ENCODE results near the gene EOLA2. TPM values are rescaled to one million over a fixed set of nuclear protein-coding genes. Genes with fewer than 3 reads are reported as not detected.
A peak's percentile ranks its signal among the peaks of the same experiment; 100 is the strongest.
"Not testable (repeated sequence)": the region's sequence is repeated elsewhere in the genome, so short reads cannot be mapped to it uniquely, and the experiment has no call there.

The EOLA2 gene
- total RNA-seq, 2 experiments from 2014 or later, result 48.7 to 54.7 TPM

GRCh38 chrX:149938881-149939654 lies 777 bp upstream of the EOLA2 start:
- peaks cover 15% of the 10 kb centered on the region for H3K4me1 ChIP-seq (ENCODE audit: insufficient read depth, low read length)
- intact Hi-C loops (cut with DNase I, micrococcal nuclease), result no loop called here
- ATAC-seq (ENCODE audit: poor library complexity), result peak; percentile 25
- H3K27ac Mint-ChIP-seq, result peak overlapping the region; percentile 95
- H3K27ac ChIP-seq (ENCODE audit: low read depth in 1 of 2, low read length in 2 of 2), result peak overlapping the region in 1 of 2 donors; percentile 97
- TF ChIP-seq, protein P1, sequence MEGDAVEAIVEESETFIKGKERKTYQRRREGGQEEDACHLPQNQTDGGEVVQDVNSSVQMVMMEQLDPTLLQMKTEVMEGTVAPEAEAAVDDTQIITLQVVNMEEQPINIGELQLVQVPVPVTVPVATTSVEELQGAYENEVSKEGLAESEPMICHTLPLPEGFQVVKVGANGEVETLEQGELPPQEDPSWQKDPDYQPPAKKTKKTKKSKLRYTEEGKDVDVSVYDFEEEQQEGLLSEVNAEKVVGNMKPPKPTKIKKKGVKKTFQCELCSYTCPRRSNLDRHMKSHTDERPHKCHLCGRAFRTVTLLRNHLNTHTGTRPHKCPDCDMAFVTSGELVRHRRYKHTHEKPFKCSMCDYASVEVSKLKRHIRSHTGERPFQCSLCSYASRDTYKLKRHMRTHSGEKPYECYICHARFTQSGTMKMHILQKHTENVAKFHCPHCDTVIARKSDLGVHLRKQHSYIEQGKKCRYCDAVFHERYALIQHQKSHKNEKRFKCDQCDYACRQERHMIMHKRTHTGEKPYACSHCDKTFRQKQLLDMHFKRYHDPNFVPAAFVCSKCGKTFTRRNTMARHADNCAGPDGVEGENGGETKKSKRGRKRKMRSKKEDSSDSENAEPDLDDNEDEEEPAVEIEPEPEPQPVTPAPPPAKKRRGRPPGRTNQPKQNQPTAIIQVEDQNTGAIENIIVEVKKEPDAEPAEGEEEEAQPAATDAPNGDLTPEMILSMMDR (IDR thresholded peaks at IDR 0.05), result no peak
- peaks cover 3% of the 10 kb centered on the region for H3K36me3 ChIP-seq (ENCODE audit: insufficient read depth, low read length)
- peak; percentile 80 to 94 (median 88) for DNase-seq
- CTCF ChIA-PET, result interaction anchor here (0.9 to 1.3 kb wide), 2 partner anchors 398 to 426 kb away, joined by 3 read pairs; partner anchors contain the start of gene EOLA1
- H3K4me3 ChIP-seq (ENCODE audit: low read length), result peak overlapping the region; percentile 93
- H3K4me3 Mint-ChIP-seq, result peak overlapping the region; percentile 94
- H3K36me3 Mint-ChIP-seq (ENCODE audit: low read depth), result peaks cover 6% of the 10 kb centered on the region
- no peaks in the 10 kb centered on the region for H3K9me3 ChIP-seq (ENCODE audit: control insufficient read depth in 1 of 2, insufficient read depth in 1 of 2, low read length in 2 of 2)
- no peaks in the 10 kb centered on the region for H3K27me3 Mint-ChIP-seq
- POLR2A ChIA-PET, result interaction anchor here (0.9 to 4.0 kb wide), 10 partner anchors 399 to 1458 kb away, joined by 3 to 102 read pairs (median 8); partner anchors contain the start of genes EOLA1, IDS, MTM1 and MTMR1
- no peaks in the 10 kb centered on the region for H3K9me3 Mint-ChIP-seq
- H3K27me3 ChIP-seq (ENCODE audit: control insufficient read depth in 1 of 2, insufficient read depth in 2 of 2, low read length in 2 of 2), result no peaks in the 10 kb centered on the region
- H3K4me1 Mint-ChIP-seq (ENCODE audit: low read depth), result no peaks in the 10 kb centered on the region

DNA sequence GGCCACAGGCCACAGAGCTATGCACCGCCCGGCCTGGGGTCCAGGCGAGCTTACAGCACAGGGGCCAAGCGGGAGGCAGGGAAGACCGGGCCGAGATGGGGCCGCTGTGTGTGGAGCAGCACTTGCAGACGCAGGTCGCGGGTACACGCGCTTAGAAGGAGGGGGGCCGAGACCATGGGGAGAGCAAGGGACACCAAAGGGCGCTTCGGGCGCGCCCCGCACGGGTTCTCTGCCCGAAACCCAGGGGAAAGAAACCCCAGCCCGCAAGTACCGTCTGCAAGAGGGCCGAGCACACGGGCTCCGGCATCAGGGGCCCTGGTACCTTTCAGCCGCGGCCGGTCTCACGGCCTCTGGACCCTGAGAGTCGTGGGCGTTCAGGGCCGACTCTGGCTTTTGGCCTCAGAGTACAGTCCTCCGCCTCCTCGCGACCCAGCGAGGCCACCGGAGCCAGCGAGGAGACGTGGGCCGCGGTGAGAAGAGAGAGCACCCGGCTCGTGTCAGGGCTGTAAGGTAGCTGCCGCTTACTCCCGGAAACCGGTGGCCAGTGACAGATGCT lies 342 bp downstream of the EOLA2 start:
- Mint-ChIP-seq H3K4me1 (ENCODE audit: low read depth) (no peaks in the 10 kb centered on the region), H3K27me3 (no peaks in the 10 kb centered on the region), H3K4me3 (peak overlapping the region; percentile 92), H3K27ac (peak overlapping the region; percentile 84), H3K9me3 (no peaks in the 10 kb centered on the region), H3K36me3 (ENCODE audit: low read depth) (peaks cover 9% of the 10 kb centered on the region)
- intact Hi-C loops (cut with DNase I, micrococcal nuclease), result no loop called here
- no peaks in the 10 kb centered on the region for H3K9me3 ChIP-seq (ENCODE audit: control insufficient read depth in 1 of 2, insufficient read depth in 1 of 2, low read length in 2 of 2)
- H3K27ac ChIP-seq (ENCODE audit: low read depth in 1 of 2, low read length in 2 of 2), result peak overlapping the region; percentile 82 to 97
- no peaks in the 10 kb centered on the region for H3K27me3 ChIP-seq (ENCODE audit: control insufficient read depth in 1 of 2, insufficient read depth in 2 of 2, low read length in 2 of 2)
- peak overlapping the region; percentile 93 for H3K4me3 ChIP-seq (ENCODE audit: low read length)
- ATAC-seq (ENCODE audit: poor library complexity) (no peak), DNase-seq (peak in 8 of 14 experiments; percentile 4 to 63 (median 25))
- TF ChIP-seq, protein P1 (IDR thresholded peaks at IDR 0.05), result no peak
- H3K4me1 ChIP-seq (ENCODE audit: insufficient read depth, low read length), result peaks cover 15% of the 10 kb centered on the region
- no peaks in the 10 kb centered on the region for H3K36me3 ChIP-seq (ENCODE audit: insufficient read depth, low read length)
- ChIA-PET POLR2A (interaction anchor here (1.5 to 4.0 kb wide), 6 partner anchors 398 to 1459 kb away, joined by 5 to 102 read pairs (median 14); partner anchors contain the start of genes EOLA1, IDS, MTM1 and MTMR1), CTCF (no interaction called here)

DNA sequence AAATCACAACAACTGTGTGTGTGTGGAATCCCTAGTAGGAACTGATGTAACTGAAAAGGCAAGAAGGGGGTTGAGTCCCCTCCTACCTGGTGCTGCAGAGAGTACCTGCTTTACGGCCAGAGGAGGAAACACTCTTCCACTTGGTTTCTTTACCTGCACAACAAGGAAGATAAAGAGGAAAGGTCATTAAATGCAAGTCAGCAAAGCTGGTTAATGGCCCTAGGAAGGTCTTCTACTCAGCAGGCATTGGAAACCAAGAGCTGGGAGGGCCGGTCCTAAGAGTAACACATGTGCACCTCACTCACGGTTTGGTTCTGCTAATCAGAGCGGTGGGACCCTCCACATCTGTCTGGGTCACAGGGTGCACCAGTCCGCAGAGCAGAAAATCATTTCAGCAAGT lies 963 bp downstream of the EOLA2 start:
- H3K27ac Mint-ChIP-seq, result peak overlapping the region; percentile 84
- H3K36me3 Mint-ChIP-seq (ENCODE audit: low read depth); H3K36me3 ChIP-seq (ENCODE audit: insufficient read depth, low read length); CTCF ChIA-PET; intact Hi-C loops (cut with DNase I, micrococcal nuclease); ATAC-seq (ENCODE audit: poor library complexity); H3K27me3 ChIP-seq (ENCODE audit: control insufficient read depth in 1 of 2, insufficient read depth in 2 of 2, low read length in 2 of 2); H3K9me3 ChIP-seq (ENCODE audit: control insufficient read depth in 1 of 2, insufficient read depth in 1 of 2, low read length in 2 of 2); H3K4me1 Mint-ChIP-seq (ENCODE audit: low read depth); H3K27me3 Mint-ChIP-seq; H3K9me3 Mint-ChIP-seq: not testable (repeated sequence)
- H3K4me3 Mint-ChIP-seq, result peak overlapping the region; percentile 92
- DNase-seq, result peak in 1 of 14 experiments; percentile 9
- peaks cover 15% of the 10 kb centered on the region for H3K4me1 ChIP-seq (ENCODE audit: insufficient read depth, low read length)
- POLR2A ChIA-PET, result interaction anchor here (4.0 kb wide), 1 partner anchor 397 kb away, joined by 102 read pairs; the partner anchor contains the start of gene EOLA1
- peak overlapping the region; percentile 93 for H3K4me3 ChIP-seq (ENCODE audit: low read length)
- peak overlapping the region in 1 of 2 donors; percentile 97 for H3K27ac ChIP-seq (ENCODE audit: low read depth in 1 of 2, low read length in 2 of 2)

DNA sequence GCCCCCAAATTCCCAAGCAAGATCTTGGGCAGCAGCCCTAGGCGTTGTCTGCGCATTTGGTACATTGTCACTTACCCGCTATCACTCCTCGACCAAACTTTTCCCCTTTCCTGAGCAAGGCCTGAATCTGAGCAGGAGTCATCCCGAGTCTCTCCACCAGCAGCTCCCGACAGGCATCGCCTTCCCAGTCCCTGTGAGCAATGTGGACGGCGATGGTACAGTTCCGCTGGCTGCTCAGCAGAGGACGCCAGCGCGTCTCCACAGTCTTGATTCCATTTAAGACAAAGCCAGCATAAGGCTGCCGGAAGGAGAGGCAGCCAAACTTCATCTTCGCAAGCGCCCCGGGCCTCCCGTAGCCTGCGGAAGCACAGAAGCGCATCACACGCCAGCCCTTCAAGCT lies 4.7 kb downstream of the EOLA2 start:
- H3K27ac ChIP-seq (ENCODE audit: low read depth in 1 of 2, low read length in 2 of 2); H3K4me3 Mint-ChIP-seq; H3K27ac Mint-ChIP-seq; POLR2A ChIA-PET; H3K27me3 ChIP-seq (ENCODE audit: control insufficient read depth in 1 of 2, insufficient read depth in 2 of 2, low read length in 2 of 2); H3K36me3 Mint-ChIP-seq (ENCODE audit: low read depth); CTCF ChIA-PET; H3K9me3 ChIP-seq (ENCODE audit: control insufficient read depth in 1 of 2, insufficient read depth in 1 of 2, low read length in 2 of 2); DNase-seq; H3K27me3 Mint-ChIP-seq; H3K4me1 Mint-ChIP-seq (ENCODE audit: low read depth); H3K36me3 ChIP-seq (ENCODE audit: insufficient read depth, low read length); intact Hi-C loops (cut with DNase I, micrococcal nuclease); H3K4me3 ChIP-seq (ENCODE audit: low read length); ATAC-seq (ENCODE audit: poor library complexity); H3K9me3 Mint-ChIP-seq: not testable (repeated sequence)
- H3K4me1 ChIP-seq (ENCODE audit: insufficient read depth, low read length), result peaks cover 10% of the 10 kb centered on the region

DNA sequence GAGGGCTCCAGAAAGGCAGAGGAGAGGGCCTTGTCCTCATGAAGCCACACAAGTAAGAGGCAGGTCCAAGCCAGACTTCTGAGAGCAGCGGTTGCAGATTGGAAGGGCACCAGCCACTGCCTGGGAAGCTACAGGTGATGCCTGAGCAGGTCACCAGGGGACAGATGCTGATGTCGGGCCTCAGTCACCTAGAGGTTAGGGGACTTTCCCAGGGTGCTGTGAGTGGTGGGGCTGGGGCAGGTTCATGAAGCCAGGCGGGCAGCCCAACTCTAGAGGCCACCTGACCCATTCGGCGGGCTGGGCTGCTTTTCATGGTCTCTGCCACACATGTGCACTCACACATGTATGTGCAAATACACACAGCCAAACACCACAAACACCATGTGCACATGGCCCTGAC lies 5.3 kb downstream of the EOLA2 start:
- CTCF ChIA-PET, result not testable (repeated sequence)

More for the DNA sequence above, 5.3 kb downstream of the EOLA2 start:
- DNase-seq; H3K27ac Mint-ChIP-seq; POLR2A ChIA-PET; intact Hi-C loops (cut with DNase I, micrococcal nuclease); H3K4me3 ChIP-seq (ENCODE audit: low read length); H3K36me3 Mint-ChIP-seq (ENCODE audit: low read depth); H3K27me3 ChIP-seq (ENCODE audit: control insufficient read depth in 1 of 2, insufficient read depth in 2 of 2, low read length in 2 of 2); H3K4me3 Mint-ChIP-seq; H3K9me3 ChIP-seq (ENCODE audit: control insufficient read depth in 1 of 2, insufficient read depth in 1 of 2, low read length in 2 of 2); H3K27ac ChIP-seq (ENCODE audit: low read depth in 1 of 2, low read length in 2 of 2); ATAC-seq (ENCODE audit: poor library complexity); H3K27me3 Mint-ChIP-seq; H3K36me3 ChIP-seq (ENCODE audit: insufficient read depth, low read length); H3K4me1 ChIP-seq (ENCODE audit: insufficient read depth, low read length); H3K4me1 Mint-ChIP-seq (ENCODE audit: low read depth); H3K9me3 Mint-ChIP-seq: not testable (repeated sequence)
